GM06990 (cell line): ENCODE measurements around the gene SIRT1.

ENCODE experiments used
- DNase-seq: peaks from one replicate; pipeline ENCODE4 v3.0.0-alpha.2; 2011; ENCODE audit not compliant: insufficient read length; ENCODE audit errors: extremely low read depth
- H3K27me3 ChIP-seq: replicated peaks from 2 replicates; pipeline ENCODE4 v1.6.0; 2011; ENCODE audit warnings: low read length; ENCODE audit not compliant: control insufficient read depth, insufficient read depth
- H3K36me3 ChIP-seq: 2 replicates; pipeline ENCODE4 v1.5.1; 2011; ENCODE audit warnings: low read length; ENCODE audit not compliant: control insufficient read depth, insufficient read depth
- H3K4me3 ChIP-seq: replicated peaks from 2 replicates; pipeline ENCODE4 v1.5.1; 2011; ENCODE audit warnings: low read depth, mild to moderate bottlenecking, control low read depth, low read length
- TF ChIP-seq, protein P1 (sequence below): IDR thresholded peaks from 2 replicates; pipeline ENCODE4 v1.5.1; 2011; ENCODE audit warnings: low read length, control low read depth, mild to moderate bottlenecking, inconsistent platforms; ENCODE audit not compliant: insufficient read depth, poor library complexity, severe bottlenecking

Gene SIRT1

DNA sequence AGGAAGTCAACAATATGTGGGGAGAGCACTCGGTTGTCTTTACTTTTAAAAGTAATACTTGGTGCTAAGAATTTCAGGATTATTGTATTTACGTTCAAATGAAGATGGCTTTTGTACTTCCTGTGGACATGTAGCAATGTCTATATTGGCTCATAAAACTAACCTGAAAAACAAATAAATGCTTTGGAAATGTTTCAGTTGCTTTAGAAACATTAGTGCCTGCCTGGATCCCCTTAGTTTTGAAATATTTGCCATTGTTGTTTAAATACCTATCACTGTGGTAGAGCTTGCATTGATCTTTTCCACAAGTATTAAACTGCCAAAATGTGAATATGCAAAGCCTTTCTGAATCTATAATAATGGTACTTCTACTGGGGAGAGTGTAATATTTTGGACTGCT is 32.7 kb downstream of the SIRT1 start:
- DNase-seq, result no peak
- TF ChIP-seq, protein P1, sequence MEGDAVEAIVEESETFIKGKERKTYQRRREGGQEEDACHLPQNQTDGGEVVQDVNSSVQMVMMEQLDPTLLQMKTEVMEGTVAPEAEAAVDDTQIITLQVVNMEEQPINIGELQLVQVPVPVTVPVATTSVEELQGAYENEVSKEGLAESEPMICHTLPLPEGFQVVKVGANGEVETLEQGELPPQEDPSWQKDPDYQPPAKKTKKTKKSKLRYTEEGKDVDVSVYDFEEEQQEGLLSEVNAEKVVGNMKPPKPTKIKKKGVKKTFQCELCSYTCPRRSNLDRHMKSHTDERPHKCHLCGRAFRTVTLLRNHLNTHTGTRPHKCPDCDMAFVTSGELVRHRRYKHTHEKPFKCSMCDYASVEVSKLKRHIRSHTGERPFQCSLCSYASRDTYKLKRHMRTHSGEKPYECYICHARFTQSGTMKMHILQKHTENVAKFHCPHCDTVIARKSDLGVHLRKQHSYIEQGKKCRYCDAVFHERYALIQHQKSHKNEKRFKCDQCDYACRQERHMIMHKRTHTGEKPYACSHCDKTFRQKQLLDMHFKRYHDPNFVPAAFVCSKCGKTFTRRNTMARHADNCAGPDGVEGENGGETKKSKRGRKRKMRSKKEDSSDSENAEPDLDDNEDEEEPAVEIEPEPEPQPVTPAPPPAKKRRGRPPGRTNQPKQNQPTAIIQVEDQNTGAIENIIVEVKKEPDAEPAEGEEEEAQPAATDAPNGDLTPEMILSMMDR, result no peak
- H3K27me3 ChIP-seq, result no peaks in the 10 kb centered on the region
- H3K36me3 ChIP-seq, result peaks cover 1% of the 10 kb centered on the region
- H3K4me3 ChIP-seq, result no peak overlapping the region

DNA sequence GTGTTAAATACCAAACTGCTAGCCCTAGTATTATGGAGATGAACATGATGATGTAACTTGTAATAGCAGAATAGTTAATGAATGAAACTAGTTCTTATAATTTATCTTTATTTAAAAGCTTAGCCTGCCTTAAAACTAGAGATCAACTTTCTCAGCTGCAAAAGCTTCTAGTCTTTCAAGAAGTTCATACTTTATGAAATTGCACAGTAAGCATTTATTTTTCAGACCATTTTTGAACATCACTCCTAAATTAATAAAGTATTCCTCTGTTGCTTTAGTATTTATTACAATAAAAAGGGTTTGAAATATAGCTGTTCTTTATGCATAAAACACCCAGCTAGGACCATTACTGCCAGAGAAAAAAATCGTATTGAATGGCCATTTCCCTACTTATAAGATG is 33.2 kb downstream of the SIRT1 start:
- DNase-seq, result no peak
- Histone ChIP-seq H3K36me3 (peaks cover 1% of the 10 kb centered on the region), H3K27me3 (no peaks in the 10 kb centered on the region), H3K4me3 (no peak overlapping the region)
- TF ChIP-seq, protein P1, result no peak

DNA sequence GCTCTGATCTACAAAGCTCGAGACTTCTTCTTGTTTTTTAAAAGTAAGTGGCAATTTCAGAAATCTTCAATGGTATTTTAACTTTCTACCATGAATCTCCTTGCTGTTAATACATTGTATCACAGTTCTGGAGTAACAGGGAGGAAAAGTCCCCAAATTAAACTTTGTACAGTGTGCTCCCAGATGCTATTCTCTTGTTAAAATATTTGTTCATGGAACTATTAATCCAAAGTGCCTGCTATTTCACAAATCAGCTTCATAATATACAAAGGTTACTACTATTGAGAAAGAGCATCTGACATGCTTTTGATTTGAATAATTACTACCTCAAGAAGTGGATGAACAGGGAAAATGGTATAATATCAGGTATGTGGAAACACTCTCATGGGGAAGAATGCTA is 36.6 kb downstream of the SIRT1 start:
- TF ChIP-seq, protein P1, result no peak
- Histone ChIP-seq H3K27me3 (no peaks in the 10 kb centered on the region), H3K4me3 (no peak overlapping the region), H3K36me3 (no peaks in the 10 kb centered on the region; the same call in 1 of the 2 replicates)
- DNase-seq, result no peak

DNA sequence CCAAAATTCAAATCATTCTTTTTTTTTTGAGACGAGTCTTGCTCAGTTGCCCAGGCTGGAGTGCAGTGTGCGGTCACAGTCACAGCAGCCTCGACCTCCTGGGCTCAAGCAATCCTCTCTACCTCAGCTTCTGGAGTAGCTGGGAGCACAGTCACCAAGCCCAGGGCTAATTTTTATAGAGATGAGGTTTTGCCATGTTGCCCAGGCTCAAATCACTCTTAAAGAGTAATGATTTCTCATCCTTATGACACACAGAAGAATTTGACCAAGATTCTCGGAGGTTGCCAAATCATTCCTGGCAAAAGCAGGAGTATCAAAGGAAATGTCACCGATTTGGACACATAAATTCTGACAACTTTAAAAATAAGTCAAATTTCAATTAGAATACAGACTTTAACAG is 39.1 kb downstream of the SIRT1 start:
- H3K4me3 ChIP-seq, result no peak overlapping the region
- DNase-seq, result no peak
- TF ChIP-seq, protein P1, result no peak

DNA sequence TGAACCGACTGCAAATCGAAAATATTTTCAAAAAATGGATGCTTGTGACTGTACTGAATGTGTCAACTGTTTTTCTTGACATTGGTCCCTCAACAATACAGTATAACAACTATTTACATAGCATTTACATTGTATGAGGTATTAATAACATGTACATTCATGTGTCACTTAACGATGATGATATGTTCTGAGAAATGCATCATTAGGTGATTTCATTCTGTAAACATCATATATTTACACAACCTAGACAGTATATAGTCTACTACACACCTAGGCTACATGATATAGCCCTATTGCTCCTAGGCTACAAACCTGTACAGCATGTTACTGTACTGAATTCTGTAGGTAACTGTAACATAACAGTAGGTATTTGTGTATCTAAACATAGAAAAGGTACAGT is 39.7 kb downstream of the SIRT1 start:
- Histone ChIP-seq H3K27me3 (no peaks in the 10 kb centered on the region), H3K36me3 (no peaks in the 10 kb centered on the region; the same call in 1 of the 2 replicates), H3K4me3 (no peak overlapping the region)
- no peak for DNase-seq
- TF ChIP-seq, protein P1, result no peak

More for the DNA sequence above, 39.1 kb downstream of the SIRT1 start:
- Histone ChIP-seq H3K27me3 (no peaks in the 10 kb centered on the region), H3K36me3 (no peaks in the 10 kb centered on the region; the same call in 1 of the 2 replicates)

DNA sequence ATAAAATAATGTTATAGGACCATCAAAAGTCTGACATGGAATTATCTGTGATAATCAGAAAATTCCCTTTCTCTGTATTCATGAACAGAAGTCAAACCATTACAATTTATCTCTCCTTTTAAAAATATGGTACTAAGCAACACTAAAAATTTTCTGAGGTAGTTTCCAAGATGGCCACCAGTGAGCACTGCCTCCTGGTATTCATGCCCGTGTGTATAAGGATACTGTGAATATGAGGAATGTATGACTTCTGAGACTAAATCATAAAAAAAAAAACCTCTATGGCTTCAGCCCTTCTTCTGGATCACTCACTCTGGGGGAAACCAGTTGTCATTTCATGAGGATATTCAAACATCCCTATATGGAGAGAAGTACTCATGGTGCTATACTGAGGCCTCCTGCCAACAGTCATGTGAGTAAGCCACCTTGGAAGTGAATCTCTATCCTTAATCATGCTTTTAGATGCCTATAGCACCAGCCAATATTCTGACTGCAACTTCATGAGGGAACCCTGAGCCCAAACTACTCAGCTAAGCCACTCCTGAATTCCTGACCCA is 41.1 kb downstream of the SIRT1 start:
- DNase-seq, result no peak
- TF ChIP-seq, protein P1, result no peak
- no peak overlapping the region for H3K4me3 ChIP-seq
- H3K27me3 ChIP-seq, result no peaks in the 10 kb centered on the region
- H3K36me3 ChIP-seq, result no peaks in the 10 kb centered on the region; the same call in 1 of the 2 replicates
